Lung microvascular endothelial cell (primary cell): ENCODE data around the gene KRTAP9-2. TPM values are rescaled to one million over a fixed set of nuclear protein-coding genes. Genes with fewer than 3 reads are reported as not detected.

Experiments
- total RNA-seq: library from RNA; depleted of rRNA; stranded (reverse); fragments of >200 nt; gene quantifications from 2 replicates; pipeline ENCODE4 v1.2.1, GENCODE V29; 2014

Gene KRTAP9-2
- total RNA-seq, 1 donor from 2014 or later = not detected

Other genes starting within 250 kb of the KRTAP9-2 start
- not detected in 2 replicates for gene KRT40, start 242.3 kb upstream of the KRTAP9-2 start, total RNA-seq
- not detected in 2 replicates for gene KRTAP3-3, start 232.5 kb upstream of the KRTAP9-2 start, total RNA-seq
- not detected in 2 replicates for gene KRTAP3-2, start 226.7 kb upstream of the KRTAP9-2 start, total RNA-seq
- not detected in 2 replicates for gene KRTAP3-1, start 217.5 kb upstream of the KRTAP9-2 start, total RNA-seq
- not detected in 2 replicates for gene KRTAP1-5, start 199.4 kb upstream of the KRTAP9-2 start, total RNA-seq
- not detected in 2 replicates for gene KRTAP1-4, start 196.5 kb upstream of the KRTAP9-2 start, total RNA-seq
- not detected in 2 replicates for gene KRTAP1-3, start 191.8 kb upstream of the KRTAP9-2 start, total RNA-seq
- not detected in 2 replicates for gene KRTAP1-1, start 185.2 kb upstream of the KRTAP9-2 start, total RNA-seq
- gene KRTAP2-1, start 179.3 kb upstream of the KRTAP9-2 start, total RNA-seq = not detected in 2 replicates
- gene KRTAP2-2, start 171.4 kb upstream of the KRTAP9-2 start, total RNA-seq = not detected in 2 replicates
- not detected in 2 replicates for gene KRTAP2-3, start 166.5 kb upstream of the KRTAP9-2 start, total RNA-seq
- gene KRTAP2-4, start 160.8 kb upstream of the KRTAP9-2 start, total RNA-seq = not detected in 2 replicates
- not detected in 2 replicates for gene KRTAP4-7, start 142.5 kb upstream of the KRTAP9-2 start, total RNA-seq
- gene KRTAP4-8, start 128.5 kb upstream of the KRTAP9-2 start, total RNA-seq = not detected in 2 replicates
- not detected in 2 replicates for gene KRTAP4-16, start 124.4 kb upstream of the KRTAP9-2 start, total RNA-seq
- gene KRTAP4-9, start 121.3 kb upstream of the KRTAP9-2 start, total RNA-seq = not detected in 2 replicates
- not detected in 2 replicates for gene KRTAP4-11, start 108.3 kb upstream of the KRTAP9-2 start, total RNA-seq
- gene KRTAP4-12, start 102.5 kb upstream of the KRTAP9-2 start, total RNA-seq = not detected in 2 replicates
- gene KRTAP4-6, start 86.1 kb upstream of the KRTAP9-2 start, total RNA-seq = not detected in 2 replicates
- not detected in 2 replicates for gene KRTAP4-5, start 76.8 kb upstream of the KRTAP9-2 start, total RNA-seq
- gene KRTAP4-4, start 65.9 kb upstream of the KRTAP9-2 start, total RNA-seq = not detected in 2 replicates
- gene KRTAP4-3, start 58.4 kb upstream of the KRTAP9-2 start, total RNA-seq = not detected in 2 replicates
- not detected in 2 replicates for gene KRTAP4-2, start 48.4 kb upstream of the KRTAP9-2 start, total RNA-seq
- not detected in 2 replicates for gene KRTAP4-1, start 41.7 kb upstream of the KRTAP9-2 start, total RNA-seq
- not detected in 2 replicates for gene KRTAP9-1, start 36.8 kb upstream of the KRTAP9-2 start, total RNA-seq
- not detected in 2 replicates for gene KRTAP9-3, start 5.8 kb downstream of the KRTAP9-2 start, total RNA-seq
- not detected in 2 replicates for gene KRTAP9-8, start 11.4 kb downstream of the KRTAP9-2 start, total RNA-seq
- gene KRTAP9-4, start 23.0 kb downstream of the KRTAP9-2 start, total RNA-seq = not detected in 2 replicates
- gene KRTAP9-9, start 28.7 kb downstream of the KRTAP9-2 start, total RNA-seq = not detected in 2 replicates
- not detected in 2 replicates for gene KRTAP9-6, start 38.7 kb downstream of the KRTAP9-2 start, total RNA-seq
- not detected in 2 replicates for gene KRTAP9-7, start 49.0 kb downstream of the KRTAP9-2 start, total RNA-seq
- not detected in 2 replicates for gene KRTAP29-1, start 76.2 kb downstream of the KRTAP9-2 start, total RNA-seq
- not detected in 2 replicates for gene KRTAP16-1, start 82.7 kb downstream of the KRTAP9-2 start, total RNA-seq
- gene KRTAP17-1, start 89.1 kb downstream of the KRTAP9-2 start, total RNA-seq = not detected in 2 replicates
- gene KRT33A, start 124.2 kb downstream of the KRTAP9-2 start, total RNA-seq = not detected in 2 replicates
- gene KRT33B, start 143.2 kb downstream of the KRTAP9-2 start, total RNA-seq = not detected in 2 replicates
- gene KRT34, start 155.7 kb downstream of the KRTAP9-2 start, total RNA-seq = not detected in 2 replicates
- not detected in 2 replicates for gene KRT31, start 171.0 kb downstream of the KRTAP9-2 start, total RNA-seq
- not detected in 2 replicates for gene KRT37, start 197.9 kb downstream of the KRTAP9-2 start, total RNA-seq
- not detected in 2 replicates for gene KRT38, start 214.3 kb downstream of the KRTAP9-2 start, total RNA-seq
- gene KRT32, start 240.7 kb downstream of the KRTAP9-2 start, total RNA-seq = not detected in 2 replicates